Vagina (tissue), 2 donors: ENCODE results near the gene SEMA4D.

ENCODE experiments used
- POLR2AphosphoS5 ChIP-seq, 2 donors: sonication (generic); formaldehyde crosslinking; IDR thresholded peaks; one replicate each; pipeline ENCODE4 v1.9.0; 2017; ENCODE audit warnings: antibody characterized with exemption in 2 of 2, mild to moderate bottlenecking in 2 of 2, low read depth in 1 of 2; ENCODE audit not compliant: insufficient read depth in 1 of 2
- TF ChIP-seq, protein P1 (sequence below), 3 experiments: fragments of 450-650 bp in 2 of 3; fragments of 200-600 bp in 1 of 3; sonication (generic) in 1 of 3; IDR thresholded peaks; one replicate each; pipeline ENCODE4 v1.5.1; 2017 to 2019; ENCODE audit warnings: antibody characterized with exemption in 3 of 3, mild to moderate bottlenecking in 2 of 3, moderate library complexity in 2 of 3

DNA sequence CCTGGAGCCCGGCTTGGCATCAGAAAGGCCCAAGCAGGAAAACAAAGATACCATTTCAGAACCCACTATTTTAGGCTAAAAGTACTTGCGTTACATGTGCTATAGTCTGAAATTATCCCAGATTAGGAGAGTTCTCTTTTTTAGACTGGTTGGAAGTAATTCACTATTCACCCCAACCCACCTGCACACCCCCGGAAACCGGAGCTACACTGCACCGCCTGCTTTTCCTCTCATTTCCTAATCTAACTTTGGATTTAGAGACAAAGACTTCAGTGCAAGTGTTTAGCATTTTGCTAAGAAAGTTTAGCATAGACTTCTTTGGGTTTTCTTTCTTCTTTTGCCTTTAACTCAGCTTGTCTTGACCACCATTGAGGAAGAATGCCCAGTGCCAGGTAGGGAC lies 100.4 kb downstream of the SEMA4D start:
- TF ChIP-seq, protein P1, sequence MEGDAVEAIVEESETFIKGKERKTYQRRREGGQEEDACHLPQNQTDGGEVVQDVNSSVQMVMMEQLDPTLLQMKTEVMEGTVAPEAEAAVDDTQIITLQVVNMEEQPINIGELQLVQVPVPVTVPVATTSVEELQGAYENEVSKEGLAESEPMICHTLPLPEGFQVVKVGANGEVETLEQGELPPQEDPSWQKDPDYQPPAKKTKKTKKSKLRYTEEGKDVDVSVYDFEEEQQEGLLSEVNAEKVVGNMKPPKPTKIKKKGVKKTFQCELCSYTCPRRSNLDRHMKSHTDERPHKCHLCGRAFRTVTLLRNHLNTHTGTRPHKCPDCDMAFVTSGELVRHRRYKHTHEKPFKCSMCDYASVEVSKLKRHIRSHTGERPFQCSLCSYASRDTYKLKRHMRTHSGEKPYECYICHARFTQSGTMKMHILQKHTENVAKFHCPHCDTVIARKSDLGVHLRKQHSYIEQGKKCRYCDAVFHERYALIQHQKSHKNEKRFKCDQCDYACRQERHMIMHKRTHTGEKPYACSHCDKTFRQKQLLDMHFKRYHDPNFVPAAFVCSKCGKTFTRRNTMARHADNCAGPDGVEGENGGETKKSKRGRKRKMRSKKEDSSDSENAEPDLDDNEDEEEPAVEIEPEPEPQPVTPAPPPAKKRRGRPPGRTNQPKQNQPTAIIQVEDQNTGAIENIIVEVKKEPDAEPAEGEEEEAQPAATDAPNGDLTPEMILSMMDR (IDR thresholded peaks at IDR 0.05) = no peak
- no peak for TF ChIP-seq POLR2AphosphoS5 (IDR thresholded peaks at IDR 0.05; ENCODE audit: insufficient read depth in 1 of 2, low read depth in 1 of 2)
